PC-9 (cell line): ENCODE data around the gene PTPN13. TPM values are rescaled to one million over a fixed set of nuclear protein-coding genes. Genes with fewer than 3 reads are reported as not detected.

ENCODE experiments used
- BruUV-seq: library from RNA; stranded (reverse); fragments of 400-500 nt; replicated peaks from 2 replicates; lab custom pipeline; 2021; lab: Mats Ljungman, UMichigan
- CTCF ChIA-PET: fragments of 300-600 bp; sonication (Branson Sonifier 250); formaldehyde crosslinking; loops from one replicate; lab custom pipeline; 2022; ENCODE audit warnings: antibody characterized with exemption; lab: Charles Lee
- POLR2A ChIA-PET: fragments of 300-600 bp; sonication (Branson Sonifier 250); formaldehyde crosslinking; loops from one replicate; lab custom pipeline; 2022; ENCODE audit warnings: antibody characterized with exemption; ENCODE audit not compliant: unreplicated experiment; lab: Charles Lee
- DNase-seq, 2 experiments: peaks; one replicate each; pipeline versions ENCODE4 v3.0.0 to v3.0.0-alpha.2; 2015 to 2022; ENCODE audit warnings: mixed read lengths in 1 of 2
- H2AFZ ChIP-seq: fragments of 200-600 bp; sonication (generic); 2 replicates; pipeline ENCODE4 v1.8.1; 2017; ENCODE audit warnings: antibody characterized with exemption
- H3F3A ChIP-seq: fragments of 200-600 bp; sonication (generic); 2 replicates; pipeline ENCODE4 v1.8.1; 2017; ENCODE audit warnings: antibody characterized with exemption, mild to moderate bottlenecking, low read depth; ENCODE audit not compliant: insufficient read depth
- H3K27ac ChIP-seq: fragments of 200-600 bp; sonication (generic); 2 replicates; pipeline ENCODE4 v1.6.1; 2016; ENCODE audit warnings: mixed run types
- H3K27me3 ChIP-seq: fragments of 200-600 bp; sonication (generic); 2 replicates; pipeline ENCODE4 v1.6.1; 2016; ENCODE audit warnings: low read depth, mixed run types; ENCODE audit not compliant: insufficient read depth
- H3K36me3 ChIP-seq: fragments of 200-600 bp; sonication (generic); 2 replicates; pipeline ENCODE4 v1.6.1; 2016; ENCODE audit warnings: low read depth, mixed run types
- H3K4me1 ChIP-seq: fragments of 200-600 bp; sonication (generic); replicated peaks from 2 replicates; pipeline ENCODE4 v1.6.1; 2016; ENCODE audit warnings: mixed run types; ENCODE audit not compliant: insufficient read depth
- H3K4me2 ChIP-seq: fragments of 200-600 bp; sonication (generic); 2 replicates; pipeline ENCODE4 v1.6.1; 2017; ENCODE audit warnings: mixed run types
- H3K4me3 ChIP-seq: fragments of 200-600 bp; sonication (generic); 2 replicates; pipeline ENCODE4 v1.6.1; 2016; ENCODE audit warnings: mixed run types
- H3K79me2 ChIP-seq: fragments of 200-600 bp; sonication (generic); 2 replicates; pipeline ENCODE4 v1.6.1; 2017; ENCODE audit warnings: low read depth, mixed run types
- H3K9me2 ChIP-seq: fragments of 200-600 bp; sonication (generic); 2 replicates; pipeline ENCODE4 v1.8.1; 2017; ENCODE audit warnings: mild to moderate bottlenecking; ENCODE audit not compliant: insufficient read depth
- H3K9me3 ChIP-seq: fragments of 200-600 bp; sonication (generic); 2 replicates; pipeline ENCODE4 v1.8.1; 2016; ENCODE audit warnings: low read depth; ENCODE audit not compliant: insufficient read depth
- H4K20me1 ChIP-seq: fragments of 200-600 bp; sonication (generic); 2 replicates; pipeline ENCODE4 v1.8.1; 2017; ENCODE audit not compliant: insufficient read depth
- CTCF ChIP-seq: fragments of 200-600 bp; sonication (generic); conservative IDR thresholded peaks from 2 replicates; pipeline ENCODE4 v1.6.1; 2017; ENCODE audit warnings: mixed run types, antibody characterized with exemption, mild to moderate bottlenecking, moderate library complexity
- EZH2 ChIP-seq: fragments of 200-600 bp; sonication (generic); IDR thresholded peaks from 2 replicates; pipeline ENCODE4 v1.8.0; 2017; ENCODE audit warnings: antibody characterized with exemption, low read depth
- intact Hi-C: fragments of 100-400 bp; cut with micrococcal nuclease; formaldehyde crosslinking; loops from one replicate; pipeline ENCODE4 v1.10.0; 2022; ENCODE audit not compliant: unreplicated experiment
- total RNA-seq: library from RNA; stranded (reverse); gene quantifications from 2 replicates; pipeline ENCODE4 v1.2.3, GENCODE V29; 2021

The PTPN13 gene
- total RNA-seq, 1 experiment from 2014 or later = 6.9 TPM

GRCh38 chr4:86600007-86600653 is 6.0 kb downstream of the PTPN13 start:
- BruUV-seq = no TSS peak
- Histone ChIP-seq H2AFZ (no peak overlapping the region), H3K79me2 (peaks cover 18% of the 10 kb centered on the region), H3K9me2 (no peaks in the 10 kb centered on the region), H3K27ac (no peak overlapping the region), H3K36me3 (no peaks in the 10 kb centered on the region), H3K27me3 (no peaks in the 10 kb centered on the region), H4K20me1 (no peaks in the 10 kb centered on the region; the same call in 1 of the 2 replicates), H3F3A (no peaks in the 10 kb centered on the region), H3K4me3 (no peak overlapping the region), H3K9me3 (no peaks in the 10 kb centered on the region), H3K4me2 (no peak overlapping the region), H3K4me1 (peaks cover 21% of the 10 kb centered on the region)
- CTCF ChIA-PET = no interaction called here
- POLR2A ChIA-PET = interaction anchor here (0.6 kb wide), 1 partner anchor 61 kb away, joined by 5 read pairs; no protein-coding TSS in a partner anchor
- no peak for TF ChIP-seq CTCF
- TF ChIP-seq EZH2 = no peak
- no peak for DNase-seq
- intact Hi-C loops = no loop called here

GRCh38 chr4:86603311-86603885 is 9.3 kb downstream of the PTPN13 start:
- Histone ChIP-seq H3K79me2 (no peaks in the 10 kb centered on the region), H3K36me3 (no peaks in the 10 kb centered on the region), H3K4me1 (no peaks in the 10 kb centered on the region), H3K4me2 (no peak overlapping the region), H3K4me3 (no peak overlapping the region), H3K9me3 (no peaks in the 10 kb centered on the region), H3F3A (no peaks in the 10 kb centered on the region), H4K20me1 (no peaks in the 10 kb centered on the region), H3K27ac (no peak overlapping the region), H2AFZ (no peak overlapping the region), H3K9me2 (no peaks in the 10 kb centered on the region), H3K27me3 (no peaks in the 10 kb centered on the region)
- ChIA-PET POLR2A (no interaction called here), CTCF (no interaction called here)
- intact Hi-C loops = no loop called here
- no peak for DNase-seq
- BruUV-seq = no TSS peak
- TF ChIP-seq CTCF (no peak), EZH2 (no peak)

DNA sequence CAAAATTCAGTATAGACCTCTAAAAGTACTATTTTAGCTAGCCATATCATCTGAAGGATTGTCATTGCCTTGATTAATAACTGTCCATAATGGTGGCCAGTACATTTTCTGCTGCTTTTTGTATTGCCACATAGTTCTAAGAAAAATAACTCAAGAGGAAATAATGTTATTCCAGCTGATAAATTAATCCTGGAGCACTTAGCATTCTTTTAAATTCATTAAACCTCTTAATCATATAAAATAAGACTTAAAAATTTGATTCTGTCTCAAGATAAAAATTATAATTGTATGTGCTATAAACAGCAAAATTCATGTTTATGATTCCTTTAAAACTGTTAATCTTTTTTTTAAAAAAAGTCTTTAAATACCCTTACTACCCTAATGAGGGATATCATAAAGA is 12.7 kb downstream of the PTPN13 start:
- no peaks in the 10 kb centered on the region for H3K79me2 ChIP-seq
- H3F3A ChIP-seq = no peaks in the 10 kb centered on the region
- no peaks in the 10 kb centered on the region for H3K27me3 ChIP-seq
- no peak for DNase-seq
- ChIA-PET POLR2A (no interaction called here), CTCF (no interaction called here)
- H3K4me3 ChIP-seq = no peak overlapping the region
- no peak overlapping the region for H3K4me2 ChIP-seq
- no peaks in the 10 kb centered on the region for H3K4me1 ChIP-seq
- H3K27ac ChIP-seq = no peak overlapping the region
- H3K9me3 ChIP-seq = no peaks in the 10 kb centered on the region
- TF ChIP-seq CTCF (no peak), EZH2 (no peak)
- H2AFZ ChIP-seq = no peak overlapping the region
- H4K20me1 ChIP-seq = no peaks in the 10 kb centered on the region
- H3K9me2 ChIP-seq = no peaks in the 10 kb centered on the region
- no peaks in the 10 kb centered on the region for H3K36me3 ChIP-seq
- intact Hi-C loops = no loop called here
- BruUV-seq = no TSS peak
